DND-41 (cell line): Measurements from ENCODE around the gene LRRC15.
A peak's percentile ranks its signal among the peaks of the same experiment; 100 is the strongest.

Source experiments
- ATAC-seq: fragments of 200-7000 bp; cut with Tn5 transposase; 3 replicates; pipeline ENCODE4 v1.9.1; 2021; ENCODE audit warnings: low read depth; ENCODE audit not compliant: insufficient read depth
- DNase-seq: peaks from one replicate; pipeline ENCODE4 v3.0.0-alpha.2; 2020
- H2AFZ ChIP-seq: 2 replicates; pipeline ENCODE4 v1.6.0; 2012; ENCODE audit warnings: low read depth, low read length
- H3K27ac ChIP-seq: 2 replicates; pipeline ENCODE4 v1.5.1; 2012; ENCODE audit warnings: low read length, inconsistent platforms
- H3K27me3 ChIP-seq: fragments of 200-600 bp; sonication (generic); 2 replicates; pipeline ENCODE4 v1.6.0; 2012; ENCODE audit warnings: low read length, mild to moderate bottlenecking, inconsistent platforms; ENCODE audit not compliant: insufficient read depth, poor library complexity
- H3K36me3 ChIP-seq: 2 replicates; pipeline ENCODE4 v1.5.1; 2012; ENCODE audit warnings: low read length, inconsistent platforms; ENCODE audit not compliant: insufficient read depth
- H3K4me1 ChIP-seq: 2 replicates; pipeline ENCODE4 v1.5.1; 2012; ENCODE audit warnings: mild to moderate bottlenecking, low read length; ENCODE audit not compliant: insufficient read depth
- H3K4me2 ChIP-seq: 2 replicates; pipeline ENCODE4 v1.6.0; 2012; ENCODE audit warnings: mild to moderate bottlenecking, moderate library complexity, low read length, inconsistent platforms; ENCODE audit not compliant: insufficient read depth
- H3K4me3 ChIP-seq, 2 experiments: fragments of 200-600 bp in 1 of 2; shearing (Covaris generic) in 1 of 2; 2 replicates each; pipeline ENCODE4 v1.5.1; 2012 to 2016; ENCODE audit warnings: inconsistent platforms in 2 of 2, low read length in 2 of 2, mild to moderate bottlenecking in 2 of 2, low read depth in 1 of 2, moderate library complexity in 1 of 2
- H3K79me2 ChIP-seq: 2 replicates; pipeline ENCODE4 v1.6.0; 2012; ENCODE audit warnings: low read length, inconsistent platforms; ENCODE audit not compliant: insufficient read depth
- H3K9ac ChIP-seq: 2 replicates; pipeline ENCODE4 v1.6.0; 2012; ENCODE audit warnings: low read depth, mild to moderate bottlenecking, inconsistent platforms, low read length, moderate library complexity
- H3K9me3 ChIP-seq: 2 replicates; pipeline ENCODE4 v1.5.1; 2012; ENCODE audit warnings: low read length, moderate library complexity, mild to moderate bottlenecking, inconsistent platforms; ENCODE audit not compliant: insufficient read depth, severe bottlenecking
- H4K20me1 ChIP-seq: 2 replicates; pipeline ENCODE4 v1.6.0; 2012; ENCODE audit warnings: low read length; ENCODE audit not compliant: insufficient read depth
- EZH2 ChIP-seq: IDR thresholded peaks from 3 replicates; pipeline ENCODE4 v1.6.1; 2012; ENCODE audit warnings: borderline replicate concordance, low read depth, mild to moderate bottlenecking, moderate library complexity, low read length, inconsistent platforms; ENCODE audit not compliant: severe bottlenecking
- TF ChIP-seq, protein P1 (sequence below): IDR thresholded peaks from 2 replicates; pipeline ENCODE4 v1.5.1; 2012; ENCODE audit warnings: borderline replicate concordance, low read length, moderate library complexity, mild to moderate bottlenecking; ENCODE audit not compliant: poor library complexity, severe bottlenecking; ENCODE audit errors: extremely low read depth

The LRRC15 gene

DNA sequence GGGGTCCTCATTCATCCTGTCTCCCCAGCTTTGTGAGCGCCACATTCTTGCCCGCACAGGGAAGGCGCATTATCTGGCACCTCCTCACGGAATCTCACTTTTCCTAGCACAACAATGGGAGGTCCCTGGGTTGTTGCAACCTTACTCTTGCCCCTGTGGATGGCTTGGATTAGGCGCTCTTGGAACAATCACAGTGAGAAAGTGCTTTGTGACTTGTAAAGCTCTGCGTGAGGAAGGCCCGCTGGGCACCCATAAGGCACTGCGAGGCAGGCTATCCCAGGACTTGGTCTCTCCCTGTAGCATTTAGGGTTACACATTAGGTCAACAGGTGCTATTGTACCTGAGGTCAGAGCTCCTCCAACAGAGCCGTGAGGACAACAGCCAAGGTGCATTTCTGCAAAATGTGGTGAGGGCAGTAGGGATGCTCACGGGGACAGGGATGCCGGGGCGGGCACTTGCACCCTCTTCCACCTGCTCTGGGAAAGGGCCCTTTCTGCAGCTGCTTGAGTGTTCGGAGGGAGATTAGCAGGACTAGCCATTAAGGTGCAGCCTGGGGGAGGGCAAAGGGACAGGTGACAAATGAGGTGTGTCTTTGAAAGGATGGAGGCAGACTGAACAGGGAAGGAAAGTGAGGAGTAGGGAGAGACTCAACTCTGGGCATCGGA, 13.9 kb upstream of the LRRC15 start:
- Histone ChIP-seq H3K27me3 (peaks cover 3% of the 10 kb centered on the region), H4K20me1 (no peaks in the 10 kb centered on the region), H3K4me3 (no peak overlapping the region), H2AFZ (no peak overlapping the region), H3K4me2 (no peak overlapping the region), H3K79me2 (no peaks in the 10 kb centered on the region), H3K9ac (no peak overlapping the region), H3K36me3 (no peaks in the 10 kb centered on the region), H3K9me3 (no peaks in the 10 kb centered on the region), H3K27ac (no peak overlapping the region), H3K4me1 (no peaks in the 10 kb centered on the region)
- TF ChIP-seq, protein P1, sequence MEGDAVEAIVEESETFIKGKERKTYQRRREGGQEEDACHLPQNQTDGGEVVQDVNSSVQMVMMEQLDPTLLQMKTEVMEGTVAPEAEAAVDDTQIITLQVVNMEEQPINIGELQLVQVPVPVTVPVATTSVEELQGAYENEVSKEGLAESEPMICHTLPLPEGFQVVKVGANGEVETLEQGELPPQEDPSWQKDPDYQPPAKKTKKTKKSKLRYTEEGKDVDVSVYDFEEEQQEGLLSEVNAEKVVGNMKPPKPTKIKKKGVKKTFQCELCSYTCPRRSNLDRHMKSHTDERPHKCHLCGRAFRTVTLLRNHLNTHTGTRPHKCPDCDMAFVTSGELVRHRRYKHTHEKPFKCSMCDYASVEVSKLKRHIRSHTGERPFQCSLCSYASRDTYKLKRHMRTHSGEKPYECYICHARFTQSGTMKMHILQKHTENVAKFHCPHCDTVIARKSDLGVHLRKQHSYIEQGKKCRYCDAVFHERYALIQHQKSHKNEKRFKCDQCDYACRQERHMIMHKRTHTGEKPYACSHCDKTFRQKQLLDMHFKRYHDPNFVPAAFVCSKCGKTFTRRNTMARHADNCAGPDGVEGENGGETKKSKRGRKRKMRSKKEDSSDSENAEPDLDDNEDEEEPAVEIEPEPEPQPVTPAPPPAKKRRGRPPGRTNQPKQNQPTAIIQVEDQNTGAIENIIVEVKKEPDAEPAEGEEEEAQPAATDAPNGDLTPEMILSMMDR = no peak
- TF ChIP-seq EZH2 = no peak
- ATAC-seq = no peak
- no peak for DNase-seq

DNA sequence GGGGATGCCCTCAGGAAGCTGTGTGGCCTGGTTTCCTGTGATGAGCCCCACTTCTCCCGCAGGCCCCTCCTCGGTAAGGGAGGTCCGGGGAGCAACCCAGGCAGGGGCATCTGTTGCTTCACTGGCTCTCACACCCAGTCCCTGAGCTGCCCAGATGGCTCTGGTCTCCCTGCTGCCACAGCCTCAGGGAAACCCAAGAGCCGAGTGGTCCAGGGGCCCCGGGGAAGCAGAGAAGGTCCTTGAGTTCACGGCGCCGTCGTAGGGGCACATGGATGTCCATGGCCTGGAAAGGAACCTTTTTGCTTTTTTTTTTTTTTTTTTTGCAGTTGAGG, 13.3 kb upstream of the LRRC15 start:
- H3K36me3 ChIP-seq = no peaks in the 10 kb centered on the region
- no peak overlapping the region for H3K9ac ChIP-seq
- peaks cover 3% of the 10 kb centered on the region for H3K27me3 ChIP-seq
- no peak overlapping the region for H3K27ac ChIP-seq
- ATAC-seq (peak; percentile 33; the same call in 1 of the 3 replicates), DNase-seq (no peak)
- no peak overlapping the region for H3K4me2 ChIP-seq
- H3K9me3 ChIP-seq = no peaks in the 10 kb centered on the region
- no peaks in the 10 kb centered on the region for H3K4me1 ChIP-seq
- no peak for TF ChIP-seq EZH2
- TF ChIP-seq, protein P1 = no peak
- H4K20me1 ChIP-seq = no peaks in the 10 kb centered on the region
- no peak overlapping the region for H2AFZ ChIP-seq
- no peaks in the 10 kb centered on the region for H3K79me2 ChIP-seq
- H3K4me3 ChIP-seq = no peak overlapping the region

GRCh38 chr3:194382196-194382891, 12.8 kb upstream of the LRRC15 start:
- Histone ChIP-seq H3K27ac (no peak overlapping the region), H3K4me1 (no peaks in the 10 kb centered on the region), H3K36me3 (no peaks in the 10 kb centered on the region), H2AFZ (no peak overlapping the region), H3K9me3 (no peaks in the 10 kb centered on the region), H3K79me2 (no peaks in the 10 kb centered on the region), H3K9ac (no peak overlapping the region), H3K27me3 (peaks cover 3% of the 10 kb centered on the region), H4K20me1 (no peaks in the 10 kb centered on the region), H3K4me3 (no peak overlapping the region), H3K4me2 (no peak overlapping the region)
- no peak for ATAC-seq
- TF ChIP-seq, protein P1 = no peak
- TF ChIP-seq EZH2 = no peak
- no peak for DNase-seq
